BE2C (cell line): ENCODE results near the gene DDC.
A peak's percentile ranks its signal among the peaks of the same experiment; 100 is the strongest.

Experiments
- DNase-seq: peaks from one replicate; pipeline ENCODE4 v3.0.0-alpha.2; 2020
- H3K27me3 ChIP-seq: fragments of 250-450 bp; sonication (Bioruptor Pico); 2 replicates; pipeline ENCODE4 v1.5.1; 2020; ENCODE audit warnings: mild to moderate bottlenecking
- H3K36me3 ChIP-seq: fragments of 250-450 bp; sonication (Bioruptor Pico); 2 replicates; pipeline ENCODE4 v1.5.1; 2020; ENCODE audit warnings: mild to moderate bottlenecking
- H3K4me1 ChIP-seq: fragments of 250-450 bp; sonication (Bioruptor Pico); 2 replicates; pipeline ENCODE4 v1.5.1; 2020
- H3K4me3 ChIP-seq: 2 replicates; pipeline ENCODE4 v1.5.1; 2011; ENCODE audit warnings: low read depth, low read length
- H3K9me3 ChIP-seq: fragments of 250-450 bp; sonication (Bioruptor Pico); 2 replicates; pipeline ENCODE4 v1.5.1; 2020
- CTCF ChIP-seq: IDR thresholded peaks from 2 replicates; pipeline ENCODE4 v1.5.1; 2012; ENCODE audit warnings: mild to moderate bottlenecking, low read depth, low read length

DDC gene

GRCh38 chr7:50456371-50457123 lies 108.7 kb downstream of the DDC start:
- TF ChIP-seq CTCF: no peak
- DNase-seq: no peak
- Histone ChIP-seq H3K36me3 (peaks cover 24% of the 10 kb centered on the region), H3K9me3 (no peaks in the 10 kb centered on the region), H3K4me3 (no peak overlapping the region), H3K27me3 (no peaks in the 10 kb centered on the region), H3K4me1 (no peaks in the 10 kb centered on the region)

DNA sequence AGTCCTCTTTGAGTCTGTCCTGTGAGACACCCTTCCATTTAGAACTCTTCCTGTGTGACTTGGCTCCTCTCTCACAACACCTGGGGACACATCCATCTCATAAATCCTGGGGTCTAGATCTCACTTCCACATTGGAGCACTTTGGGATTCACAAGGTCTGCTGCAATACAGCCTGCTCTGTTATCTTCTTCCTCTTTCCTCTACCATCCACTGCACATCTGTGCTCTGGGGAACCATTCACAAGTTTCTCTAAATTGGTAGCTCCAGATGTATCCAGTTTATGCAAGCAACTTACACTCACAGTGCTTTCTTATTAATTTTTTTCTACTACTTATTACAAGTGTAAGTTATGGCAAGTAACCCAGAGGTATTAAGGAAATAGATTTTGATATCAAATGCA lies 109.5 kb downstream of the DDC start:
- no peaks in the 10 kb centered on the region for H3K9me3 ChIP-seq
- no peak for TF ChIP-seq CTCF
- no peak overlapping the region for H3K4me3 ChIP-seq
- no peaks in the 10 kb centered on the region for H3K4me1 ChIP-seq
- no peak for DNase-seq
- H3K27me3 ChIP-seq: no peaks in the 10 kb centered on the region
- peaks cover 18% of the 10 kb centered on the region for H3K36me3 ChIP-seq

DNA sequence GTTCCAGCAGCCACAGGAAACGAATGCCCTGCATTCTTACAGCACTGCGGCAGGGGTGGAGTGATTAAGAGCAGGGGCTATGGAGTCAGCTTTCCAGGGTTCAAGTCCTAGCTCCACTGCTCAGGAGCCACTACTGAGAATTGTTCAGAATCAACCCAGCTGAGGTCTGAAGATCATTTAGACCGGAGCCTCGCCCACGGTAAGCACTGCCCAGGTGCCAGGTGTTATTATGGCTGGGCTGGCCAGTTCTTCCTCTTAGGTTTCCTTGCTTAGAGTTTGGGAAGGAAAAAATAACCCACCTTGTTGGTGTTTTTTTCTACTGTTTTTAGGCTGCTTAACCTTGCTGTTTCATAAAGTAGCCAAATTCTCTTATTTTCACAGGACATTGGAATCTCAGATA lies 110.2 kb downstream of the DDC start:
- peaks cover 18% of the 10 kb centered on the region for H3K36me3 ChIP-seq
- H3K9me3 ChIP-seq: no peaks in the 10 kb centered on the region
- no peak for DNase-seq
- no peak for TF ChIP-seq CTCF
- no peak overlapping the region for H3K4me3 ChIP-seq
- no peaks in the 10 kb centered on the region for H3K4me1 ChIP-seq
- no peaks in the 10 kb centered on the region for H3K27me3 ChIP-seq

GRCh38 chr7:50450590-50451032 lies 114.6 kb downstream of the DDC start:
- H3K4me1 ChIP-seq: no peaks in the 10 kb centered on the region; the same call in 1 of the 2 replicates
- peak overlapping the region; percentile 70 for H3K4me3 ChIP-seq
- H3K36me3 ChIP-seq: peaks cover 16% of the 10 kb centered on the region
- H3K9me3 ChIP-seq: no peaks in the 10 kb centered on the region
- TF ChIP-seq CTCF: no peak
- DNase-seq: no peak
- H3K27me3 ChIP-seq: no peaks in the 10 kb centered on the region

DNA sequence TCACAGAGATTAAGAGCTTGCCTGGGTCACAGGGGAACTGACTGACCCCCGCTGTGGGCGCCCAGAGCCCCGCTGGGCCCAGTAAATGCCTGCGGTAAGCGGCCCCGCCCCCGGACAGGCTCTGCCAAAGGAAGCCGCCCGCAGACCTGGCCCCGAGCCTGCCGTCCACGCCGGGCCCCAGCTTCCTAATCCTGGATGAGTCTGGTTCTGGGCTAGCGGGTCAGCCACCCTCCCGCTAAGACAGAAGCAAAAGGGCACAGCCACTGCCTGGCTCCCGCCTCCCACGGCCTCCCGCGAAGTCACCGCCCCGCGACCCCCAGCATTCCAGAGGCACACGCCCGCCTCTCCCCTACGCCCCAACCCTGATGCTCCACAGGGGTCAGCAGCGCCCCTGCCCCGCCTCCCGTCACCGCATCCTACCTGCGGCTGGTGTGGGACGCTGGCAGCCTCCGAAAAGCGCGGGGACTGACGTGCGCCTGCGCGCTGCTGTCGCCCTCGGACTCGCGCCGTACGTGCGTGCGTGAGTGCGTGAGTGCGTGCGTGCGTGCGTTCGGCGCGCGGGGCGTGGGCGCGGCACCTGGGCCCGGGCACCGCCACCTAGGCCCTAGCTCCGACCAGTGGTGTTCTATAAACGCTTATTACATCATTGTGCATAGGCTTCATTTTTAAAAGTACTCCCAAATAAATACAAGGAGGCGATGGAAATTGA lies 115.2 kb downstream of the DDC start, which contains the start of gene FIGNL1:
Gene FIGNL1 (minus strand): TSS at position 470 of the 709 bp plus-strand sequence. CDS start 3,063 bp downstream, outside the sequence.
- H3K27me3 ChIP-seq: no peaks in the 10 kb centered on the region
- peak within 1 kb of the TSS; percentile 70 for H3K4me3 ChIP-seq
- H3K9me3 ChIP-seq: no peaks in the 10 kb centered on the region
- TF ChIP-seq CTCF: no peak
- no peaks in the 10 kb centered on the region; the same call in 1 of the 2 replicates for H3K4me1 ChIP-seq
- H3K36me3 ChIP-seq: peaks cover 22% of the 10 kb centered on the region
- DNase-seq: peak; percentile 78

DNA sequence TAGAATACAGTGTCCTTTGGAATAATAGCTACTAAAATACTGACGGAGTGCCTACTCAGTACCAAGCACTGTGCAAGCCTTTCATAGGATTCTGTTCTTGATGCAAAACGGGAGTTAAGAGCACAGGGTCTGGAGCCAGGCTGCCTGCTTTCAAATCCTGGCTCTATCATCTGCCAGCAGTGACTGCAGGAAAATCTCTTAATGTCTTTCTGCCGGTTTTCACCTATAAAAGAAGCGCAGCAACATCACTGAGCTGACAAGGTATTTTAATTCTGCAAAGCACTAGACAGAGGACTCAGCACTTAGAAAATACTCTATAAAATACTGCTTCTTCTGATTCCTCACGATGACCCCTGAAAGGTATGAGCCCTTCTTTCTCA lies 115.7 kb downstream of the DDC start:
- peak overlapping the region; percentile 70 for H3K4me3 ChIP-seq
- no peak for TF ChIP-seq CTCF
- no peak for DNase-seq

More for the DNA sequence above, 115.7 kb downstream of the DDC start:
- H3K4me1 ChIP-seq: no peaks in the 10 kb centered on the region; the same call in 1 of the 2 replicates
- no peaks in the 10 kb centered on the region for H3K9me3 ChIP-seq
- no peaks in the 10 kb centered on the region for H3K27me3 ChIP-seq
- H3K36me3 ChIP-seq: peaks cover 27% of the 10 kb centered on the region
